NOMO-1 treated with dmso at 0.1 percent for 144 hours (cell line): ENCODE data around the gene AP3M1.
"Not testable (repeated sequence)": the region's sequence is repeated elsewhere in the genome, so short reads cannot be mapped to it uniquely, and the experiment has no call there.

Experiments used
- DNase-seq: peaks from one replicate; lab custom pipeline; 2025; ENCODE audit not compliant: unreplicated experiment; lab: John Stamatoyannopoulos, UW

AP3M1 gene

DNA sequence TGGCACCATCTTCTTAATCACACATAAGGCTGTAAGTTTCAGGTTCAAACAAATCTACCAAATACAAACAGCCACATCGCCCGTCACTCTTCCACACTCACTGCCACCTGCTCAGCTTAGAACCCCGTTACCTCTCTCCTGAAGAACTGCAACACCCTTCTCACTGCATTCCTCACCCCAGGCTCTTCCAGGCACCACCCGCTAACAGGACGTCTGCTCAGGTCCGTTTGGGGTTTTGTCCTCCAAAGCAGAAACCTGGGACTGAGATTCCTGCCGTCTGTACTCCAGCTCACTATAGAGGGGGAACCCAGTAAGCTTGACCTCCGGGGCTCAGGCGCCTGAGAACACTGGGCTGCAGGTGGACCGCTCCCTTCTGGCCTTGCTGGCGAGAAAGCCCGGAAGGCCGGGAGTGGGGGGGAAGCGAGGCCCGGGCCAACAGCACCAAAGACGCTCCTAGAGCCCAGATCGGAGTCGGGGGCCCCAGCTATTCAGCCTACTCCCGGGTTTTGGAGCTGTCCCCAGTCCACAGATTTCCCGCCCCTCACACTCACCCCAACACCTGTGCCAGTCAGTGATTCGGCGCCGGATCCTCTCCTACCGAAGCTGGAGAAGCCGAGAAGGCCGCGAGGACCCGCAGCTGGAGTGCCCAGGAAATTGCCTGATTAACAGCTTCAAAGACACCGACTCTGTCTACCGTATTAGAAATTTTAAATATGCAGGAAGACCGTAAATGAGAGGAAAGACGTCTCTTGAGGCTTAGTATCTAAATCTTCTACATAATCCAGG lies at the start of gene AP3M1:
TSS of gene AP3M1 (minus strand) at position 625 of the 786 bp plus-strand sequence. CDS start 12,449 bp downstream, outside the sequence.
- DNase-seq: peak; percentile 74

DNA sequence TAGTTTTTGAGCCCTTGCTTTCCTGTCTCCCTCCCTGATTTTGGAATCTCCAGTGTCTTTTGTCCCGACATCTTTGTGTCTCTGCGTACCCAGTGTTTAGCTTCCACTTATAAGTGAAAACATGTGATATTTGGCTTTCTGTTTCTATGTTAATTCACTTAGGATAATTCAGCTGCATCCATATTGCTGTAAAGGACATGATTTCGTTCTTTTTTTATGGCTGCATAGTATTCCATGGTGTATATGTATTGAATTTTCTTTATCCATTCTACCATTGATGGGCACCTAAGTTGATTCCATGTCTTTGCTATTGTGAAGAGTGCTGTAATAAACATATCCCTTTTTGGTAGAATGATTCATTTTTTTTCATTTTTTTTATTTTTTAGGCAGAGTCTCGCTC lies 48.7 kb upstream of the AP3M1 start:
- no peak for DNase-seq

- no peak for DNase-seq
These were observed 44.4 kb upstream of the AP3M1 start for GRCh38 chr10:74194999-74195398.

GRCh38 chr10:74194545-74194944 lies 43.9 kb upstream of the AP3M1 start:
- no peak for DNase-seq

- DNase-seq: no peak
These were observed 39.9 kb upstream of the AP3M1 start for GRCh38 chr10:74190494-74190893.

GRCh38 chr10:74189999-74190421 lies 39.4 kb upstream of the AP3M1 start:
- DNase-seq: peak; percentile 61

GRCh38 chr10:74188617-74189016 lies 38.0 kb upstream of the AP3M1 start:
- DNase-seq: not testable (repeated sequence)

DNA sequence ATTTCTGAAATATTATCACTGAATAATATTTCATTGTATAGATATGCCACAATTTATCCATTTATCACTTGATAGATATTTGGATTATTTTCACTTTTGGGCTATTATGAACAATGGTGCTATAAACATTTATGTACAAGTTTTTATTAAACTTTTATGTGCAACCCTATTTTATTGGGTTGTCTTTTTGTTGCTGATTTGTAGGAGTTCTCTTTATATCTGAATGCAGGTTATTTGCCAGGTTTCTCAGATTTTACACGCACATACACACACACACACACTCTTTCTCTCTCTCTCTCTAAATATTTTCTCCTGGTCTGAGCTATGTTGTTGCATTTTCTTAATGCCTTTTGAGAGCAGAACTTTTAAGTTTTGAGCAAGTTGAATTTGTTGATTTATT lies 36.6 kb upstream of the AP3M1 start:
- DNase-seq: no peak

- DNase-seq: no peak
These were observed 36.0 kb upstream of the AP3M1 start for GRCh38 chr10:74186678-74187077.

GRCh38 chr10:74179111-74179710 lies 28.6 kb upstream of the AP3M1 start:
- DNase-seq: no peak

DNA sequence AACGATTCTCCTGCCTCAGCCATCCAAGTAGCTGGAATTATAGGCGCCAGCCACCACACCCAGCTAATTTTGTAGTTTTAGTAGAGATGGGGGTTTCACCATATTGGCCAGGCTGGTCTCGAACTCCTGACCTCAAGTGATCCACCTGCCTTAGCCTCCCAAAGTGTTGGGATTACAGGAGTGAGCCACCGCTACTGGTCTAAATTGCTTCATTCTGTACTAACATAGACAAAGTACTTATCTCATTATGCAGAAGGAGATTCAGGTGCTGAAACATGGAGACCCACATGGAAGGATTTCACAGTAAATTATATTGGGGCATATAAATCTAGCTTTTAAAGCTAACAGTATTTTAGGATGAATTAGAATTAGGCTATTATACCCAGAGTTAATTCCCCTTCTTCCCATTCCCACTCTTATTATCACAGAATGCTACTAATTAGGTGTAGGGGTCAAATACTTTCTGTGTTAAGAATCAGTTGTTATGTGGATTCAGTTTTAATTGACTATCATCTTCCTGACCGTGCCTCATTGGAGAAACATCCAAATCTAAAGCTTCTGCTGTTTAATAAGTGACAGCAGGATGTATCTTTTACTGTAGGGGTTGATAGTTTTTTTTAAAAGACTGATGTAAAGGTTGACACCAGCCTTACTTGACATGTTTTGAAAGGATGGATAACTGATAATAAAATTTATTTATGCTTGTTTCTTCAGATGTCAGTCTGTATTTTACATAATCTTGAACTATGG lies 27.6 kb upstream of the AP3M1 start:
- no peak for DNase-seq

DNA sequence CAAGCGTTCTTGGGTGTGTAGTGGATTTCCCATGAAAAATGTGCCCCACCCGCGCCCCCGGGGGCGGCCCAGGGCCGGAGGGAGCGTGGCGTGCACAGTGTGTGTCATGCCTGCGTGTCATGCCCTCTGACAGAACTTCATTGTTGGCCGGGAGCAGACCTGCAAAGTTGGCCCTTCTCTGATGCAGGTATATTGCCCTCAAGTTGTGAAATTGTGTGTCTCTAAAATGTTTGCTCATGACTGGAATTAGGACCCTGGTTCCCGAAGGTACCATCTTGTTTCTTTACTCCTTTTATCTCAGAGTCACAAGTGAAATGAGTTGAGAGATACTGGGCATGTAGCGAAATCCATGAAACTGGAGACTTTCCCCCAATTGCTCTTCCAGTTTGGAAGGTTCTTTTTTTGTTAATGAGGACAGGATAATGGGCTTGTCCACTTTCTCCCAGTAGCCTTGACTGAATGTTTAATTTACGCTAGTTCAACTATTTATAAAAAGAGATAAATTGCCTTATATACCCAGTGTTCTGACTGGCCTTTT lies 26.6 kb upstream of the AP3M1 start:
- peak; percentile 15 for DNase-seq

DNA sequence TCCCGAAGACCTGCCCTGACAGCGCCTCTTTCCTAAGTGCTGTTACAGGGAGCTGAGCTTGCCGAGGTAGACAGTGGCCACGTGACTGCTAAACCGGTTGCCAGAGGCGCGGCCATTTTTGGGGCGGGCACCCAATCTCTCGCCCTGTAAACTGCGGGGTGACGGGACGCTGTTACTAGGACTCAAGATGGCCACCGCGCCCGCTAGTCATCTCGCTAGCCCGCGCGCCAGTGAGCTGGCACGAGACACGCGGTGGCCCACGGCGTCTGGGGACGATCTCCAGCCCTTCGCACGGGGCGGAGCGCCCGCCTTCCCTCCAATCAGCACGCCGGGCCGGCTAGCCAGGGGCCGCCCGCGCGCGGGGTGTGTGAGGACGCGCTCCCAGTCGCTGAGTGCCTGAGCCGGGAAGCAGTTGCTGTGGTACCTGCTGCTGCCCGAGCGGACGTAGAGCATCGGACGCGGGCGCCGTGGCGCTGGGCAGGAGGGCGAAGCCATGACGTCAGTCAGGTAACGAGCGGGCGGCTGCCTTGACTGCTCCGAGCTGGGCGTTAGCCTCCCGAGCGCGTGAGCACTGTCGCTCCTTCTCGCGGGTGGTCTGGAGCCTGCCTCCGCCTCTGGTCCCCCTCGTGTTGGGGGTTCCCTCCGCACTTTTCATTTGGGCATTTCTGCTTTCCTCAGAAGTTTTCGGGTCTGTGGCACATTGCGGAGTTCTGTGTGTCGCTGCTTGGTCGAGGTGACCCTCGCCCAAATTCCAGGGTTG lies 25.9 kb upstream of the AP3M1 start:
- peak; percentile 93 for DNase-seq

DNA sequence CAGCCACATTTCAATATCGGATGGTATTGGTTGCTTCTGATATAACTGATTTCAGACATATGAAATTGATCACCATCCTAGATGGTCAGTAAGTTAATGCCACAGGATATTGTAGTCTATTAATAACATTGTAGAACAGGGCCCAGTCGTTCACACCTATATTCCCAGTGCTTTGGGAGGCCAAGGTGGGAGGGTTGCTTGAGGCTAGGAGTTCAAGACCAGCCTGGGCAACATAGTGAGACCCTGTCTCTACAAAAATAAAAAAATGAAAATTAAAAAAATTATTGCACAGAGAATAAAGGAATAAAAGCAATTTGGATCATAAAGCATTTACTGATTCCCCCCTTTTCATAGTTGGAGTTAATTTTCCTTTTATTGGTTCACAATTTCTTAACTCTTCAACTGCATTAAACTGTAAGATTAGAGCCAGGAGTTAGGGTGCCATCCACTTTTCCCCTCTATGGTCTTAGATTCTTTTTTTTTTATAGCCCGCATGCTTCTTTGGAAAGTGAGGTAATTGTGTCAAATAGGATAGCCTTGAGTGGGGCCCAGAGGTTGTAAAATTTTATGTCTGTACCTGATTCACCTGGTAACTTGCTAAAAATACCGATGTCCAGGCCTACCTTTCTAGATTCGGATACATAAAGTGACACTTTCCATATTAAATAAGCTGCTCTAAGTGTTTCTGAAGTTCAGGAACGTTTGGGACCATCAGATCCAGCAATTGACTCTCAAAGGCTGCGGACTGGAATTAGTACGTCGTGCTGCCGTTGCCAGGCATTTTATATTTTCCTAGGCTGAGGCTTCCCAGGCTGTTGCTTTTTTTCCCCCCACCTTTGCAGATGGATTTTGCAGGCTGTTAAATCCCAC lies 25.1 kb upstream of the AP3M1 start:
- no peak for DNase-seq

DNA sequence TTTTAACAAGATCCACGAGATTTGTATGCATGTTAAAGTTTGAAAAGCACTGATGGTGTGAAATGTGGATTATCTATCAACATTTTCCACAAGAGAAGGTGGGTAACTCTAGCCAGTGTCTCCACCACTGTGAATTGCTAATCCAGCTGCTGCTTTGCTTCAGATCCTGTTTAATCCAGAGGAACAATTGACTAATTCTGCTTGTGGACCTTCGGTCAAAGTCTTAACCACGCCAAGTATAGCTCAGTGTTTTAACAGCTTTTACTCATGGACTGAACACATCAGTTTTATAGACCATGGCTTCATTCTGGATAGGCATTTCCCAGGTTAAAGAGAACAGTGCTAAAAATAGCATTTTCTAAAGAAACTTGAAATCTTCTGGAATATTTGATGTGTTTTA lies 23.9 kb upstream of the AP3M1 start:
- DNase-seq: no peak

DNA sequence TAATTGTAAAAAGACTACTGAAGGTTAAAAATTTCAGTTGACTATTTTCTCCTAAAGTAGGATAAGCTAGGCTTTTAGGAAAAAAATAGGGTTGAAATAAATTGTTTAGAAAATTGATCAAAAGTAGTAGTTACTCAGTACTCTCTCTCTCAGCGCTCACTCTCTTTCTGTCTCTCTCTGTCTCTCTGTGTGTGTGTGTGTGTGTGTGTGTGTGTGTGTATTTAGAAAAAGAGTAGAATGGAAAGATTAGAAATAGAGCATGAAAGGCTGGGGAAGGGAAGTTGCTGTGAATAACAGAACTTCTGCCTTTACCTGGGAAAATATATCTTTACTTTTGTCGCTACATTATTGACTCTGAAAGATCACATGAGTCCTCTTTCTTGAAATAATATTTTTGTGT lies 21.0 kb upstream of the AP3M1 start:
- DNase-seq: no peak

- no peak for DNase-seq
These were observed 16.8 kb upstream of the AP3M1 start for GRCh38 chr10:74167443-74167842.

GRCh38 chr10:74165530-74165901 lies 14.9 kb upstream of the AP3M1 start:
- no peak for DNase-seq

DNA sequence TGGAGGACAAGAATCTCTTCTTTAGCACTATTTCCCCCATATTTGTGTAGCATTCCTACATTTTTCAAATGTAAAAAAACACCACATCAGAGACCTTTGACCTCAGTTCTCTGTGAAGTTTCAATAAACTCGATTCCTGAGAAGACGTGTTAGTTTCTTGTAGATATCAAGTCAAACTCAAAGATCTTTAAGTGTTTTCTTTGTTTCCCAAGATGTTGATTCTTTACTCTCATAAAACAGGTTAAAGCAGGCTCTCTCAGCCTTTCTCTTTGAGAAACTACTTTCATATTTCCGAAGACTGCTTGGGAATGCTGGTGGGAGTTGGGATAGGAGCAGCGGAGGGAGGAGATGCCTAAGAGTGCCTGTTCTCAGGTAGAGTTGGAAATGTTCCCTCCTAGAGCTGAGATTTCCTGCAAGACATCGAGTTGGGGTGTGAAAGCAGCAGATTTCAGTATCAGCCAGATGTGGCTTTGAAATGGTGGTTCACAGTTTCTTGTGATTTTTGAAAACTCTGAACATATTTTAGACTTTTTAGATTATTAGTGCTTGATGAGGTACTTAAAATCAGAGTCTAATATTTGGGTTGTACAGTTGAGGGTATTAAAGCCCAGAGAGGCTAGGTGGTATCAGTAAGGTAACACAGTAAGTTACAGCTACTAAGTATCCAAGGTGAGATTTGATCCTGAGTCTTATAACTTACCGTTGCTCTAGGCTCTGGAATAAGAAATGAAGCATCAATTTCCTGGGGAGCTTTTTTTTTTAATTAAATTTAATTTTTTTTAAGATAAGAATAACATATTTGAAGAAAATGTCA lies 14.3 kb upstream of the AP3M1 start:
- DNase-seq: no peak
